OCI-LY3 (cell line): ENCODE results near the gene PAPSS2.

ENCODE experiments used
- EZH2phosphoT487 ChIP-seq: fragments of 200-600 bp; shearing (Covaris generic); IDR thresholded peaks from 2 replicates; pipeline ENCODE4 v1.6.1; 2018; ENCODE audit warnings: antibody characterized with exemption, mixed run types, low read depth
- TF ChIP-seq, protein P1 (sequence below): fragments of 200-600, 300-600 bp; sonication (generic); IDR thresholded peaks from 2 replicates; pipeline ENCODE4 v1.5.1; 2014; ENCODE audit warnings: antibody characterized with exemption, low read length, low read depth

DNA sequence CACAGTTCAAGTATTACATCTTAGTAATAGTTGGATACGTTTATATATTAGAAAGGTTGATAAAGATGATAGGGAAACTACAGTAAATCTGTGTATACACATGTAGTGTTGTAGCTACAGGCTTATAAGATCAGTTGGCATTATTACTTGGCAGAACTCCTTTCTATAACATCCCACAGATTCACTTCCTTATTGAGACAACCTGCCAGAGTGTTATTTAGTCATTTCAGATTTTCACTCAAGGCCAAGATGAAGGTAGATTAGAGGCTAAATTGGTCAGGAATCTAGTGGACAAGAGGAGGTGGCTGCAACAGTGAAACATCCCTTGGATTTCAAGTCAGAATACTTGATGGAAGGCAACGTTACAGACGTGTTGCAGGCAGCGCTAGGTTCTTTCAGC lies 63.0 kb downstream of the PAPSS2 start:
- TF ChIP-seq, protein P1, sequence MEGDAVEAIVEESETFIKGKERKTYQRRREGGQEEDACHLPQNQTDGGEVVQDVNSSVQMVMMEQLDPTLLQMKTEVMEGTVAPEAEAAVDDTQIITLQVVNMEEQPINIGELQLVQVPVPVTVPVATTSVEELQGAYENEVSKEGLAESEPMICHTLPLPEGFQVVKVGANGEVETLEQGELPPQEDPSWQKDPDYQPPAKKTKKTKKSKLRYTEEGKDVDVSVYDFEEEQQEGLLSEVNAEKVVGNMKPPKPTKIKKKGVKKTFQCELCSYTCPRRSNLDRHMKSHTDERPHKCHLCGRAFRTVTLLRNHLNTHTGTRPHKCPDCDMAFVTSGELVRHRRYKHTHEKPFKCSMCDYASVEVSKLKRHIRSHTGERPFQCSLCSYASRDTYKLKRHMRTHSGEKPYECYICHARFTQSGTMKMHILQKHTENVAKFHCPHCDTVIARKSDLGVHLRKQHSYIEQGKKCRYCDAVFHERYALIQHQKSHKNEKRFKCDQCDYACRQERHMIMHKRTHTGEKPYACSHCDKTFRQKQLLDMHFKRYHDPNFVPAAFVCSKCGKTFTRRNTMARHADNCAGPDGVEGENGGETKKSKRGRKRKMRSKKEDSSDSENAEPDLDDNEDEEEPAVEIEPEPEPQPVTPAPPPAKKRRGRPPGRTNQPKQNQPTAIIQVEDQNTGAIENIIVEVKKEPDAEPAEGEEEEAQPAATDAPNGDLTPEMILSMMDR, result no peak
- no peak for TF ChIP-seq EZH2phosphoT487
